ENCODE results near the gene CD52.

DNA sequence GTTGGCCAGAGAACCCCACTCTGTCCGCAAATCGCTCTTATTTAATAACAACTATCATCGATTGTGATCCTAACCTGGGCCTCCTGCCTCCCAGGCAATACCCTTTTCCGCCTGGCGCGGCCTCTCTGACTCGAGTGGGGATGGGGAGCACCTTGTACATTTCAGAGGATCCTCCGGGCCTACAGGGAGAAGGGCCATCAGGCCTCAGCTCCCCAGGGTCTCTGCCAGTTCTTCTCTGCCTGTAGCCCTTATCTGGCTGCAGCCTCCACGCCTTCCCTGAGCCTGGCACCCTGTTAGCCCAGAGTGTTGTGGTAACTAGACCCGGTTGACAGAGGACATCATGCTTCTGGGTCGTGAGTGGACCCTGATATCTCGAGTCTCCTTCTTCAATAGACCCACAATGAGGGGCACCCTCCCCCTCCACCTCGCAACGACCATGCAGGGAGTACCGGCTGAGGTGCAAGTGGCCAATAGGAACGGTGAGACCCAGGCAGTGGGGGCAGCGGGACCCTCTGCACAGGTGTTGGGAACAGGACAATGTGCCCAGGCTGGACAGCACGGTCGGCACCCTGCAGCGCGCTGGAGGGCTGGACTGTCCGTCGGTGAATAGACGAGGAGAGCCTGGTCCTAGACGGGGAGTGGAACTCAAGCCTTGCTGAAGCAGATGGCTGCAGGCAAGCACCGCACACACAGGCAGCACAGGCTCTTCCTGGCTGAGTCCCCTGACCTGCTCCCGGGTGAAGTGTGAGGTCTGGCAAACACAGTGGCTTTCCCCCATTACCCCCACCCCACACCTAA is 43.2 kb downstream of the CD52 start:
- TF ChIP-seq, protein P1, sequence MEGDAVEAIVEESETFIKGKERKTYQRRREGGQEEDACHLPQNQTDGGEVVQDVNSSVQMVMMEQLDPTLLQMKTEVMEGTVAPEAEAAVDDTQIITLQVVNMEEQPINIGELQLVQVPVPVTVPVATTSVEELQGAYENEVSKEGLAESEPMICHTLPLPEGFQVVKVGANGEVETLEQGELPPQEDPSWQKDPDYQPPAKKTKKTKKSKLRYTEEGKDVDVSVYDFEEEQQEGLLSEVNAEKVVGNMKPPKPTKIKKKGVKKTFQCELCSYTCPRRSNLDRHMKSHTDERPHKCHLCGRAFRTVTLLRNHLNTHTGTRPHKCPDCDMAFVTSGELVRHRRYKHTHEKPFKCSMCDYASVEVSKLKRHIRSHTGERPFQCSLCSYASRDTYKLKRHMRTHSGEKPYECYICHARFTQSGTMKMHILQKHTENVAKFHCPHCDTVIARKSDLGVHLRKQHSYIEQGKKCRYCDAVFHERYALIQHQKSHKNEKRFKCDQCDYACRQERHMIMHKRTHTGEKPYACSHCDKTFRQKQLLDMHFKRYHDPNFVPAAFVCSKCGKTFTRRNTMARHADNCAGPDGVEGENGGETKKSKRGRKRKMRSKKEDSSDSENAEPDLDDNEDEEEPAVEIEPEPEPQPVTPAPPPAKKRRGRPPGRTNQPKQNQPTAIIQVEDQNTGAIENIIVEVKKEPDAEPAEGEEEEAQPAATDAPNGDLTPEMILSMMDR (conservative IDR thresholded peaks at IDR 0.05), result no peak
- no peak for TF ChIP-seq EZH2 (IDR thresholded peaks at IDR 0.05; ENCODE audit: low read depth)

Measured in PC-9 (cell line).